HG03175 (cell line): Measurements from ENCODE around the gene TMOD1.

Experiments
- ATAC-seq: cut with Tn5 transposase; IDR thresholded peaks from one replicate; pipeline ENCODE4 v1.9.1; 2021; ENCODE audit warnings: mild to moderate bottlenecking, moderate library complexity; ENCODE audit not compliant: unreplicated experiment

Gene TMOD1

DNA sequence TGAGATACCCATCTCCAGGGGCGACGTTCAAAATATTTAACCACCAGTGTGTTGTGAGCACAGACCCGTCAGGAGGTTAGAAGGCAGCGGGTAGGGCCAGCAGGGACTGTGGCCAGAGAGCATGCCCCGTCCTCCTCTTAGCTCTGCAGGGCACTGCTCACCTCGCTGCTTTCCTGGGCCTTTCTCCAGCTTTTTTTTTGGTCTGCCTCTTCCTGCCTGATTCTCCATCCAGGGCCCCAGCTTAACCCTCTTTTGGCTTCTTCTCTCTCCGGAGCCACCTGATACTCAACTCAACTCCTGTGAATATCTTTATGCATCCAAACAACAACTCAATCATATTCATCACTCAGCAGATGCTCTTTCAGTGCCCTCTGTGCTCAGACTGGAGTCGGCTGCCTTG, 44.0 kb downstream of the TMOD1 start:
- ATAC-seq, result no peak

DNA sequence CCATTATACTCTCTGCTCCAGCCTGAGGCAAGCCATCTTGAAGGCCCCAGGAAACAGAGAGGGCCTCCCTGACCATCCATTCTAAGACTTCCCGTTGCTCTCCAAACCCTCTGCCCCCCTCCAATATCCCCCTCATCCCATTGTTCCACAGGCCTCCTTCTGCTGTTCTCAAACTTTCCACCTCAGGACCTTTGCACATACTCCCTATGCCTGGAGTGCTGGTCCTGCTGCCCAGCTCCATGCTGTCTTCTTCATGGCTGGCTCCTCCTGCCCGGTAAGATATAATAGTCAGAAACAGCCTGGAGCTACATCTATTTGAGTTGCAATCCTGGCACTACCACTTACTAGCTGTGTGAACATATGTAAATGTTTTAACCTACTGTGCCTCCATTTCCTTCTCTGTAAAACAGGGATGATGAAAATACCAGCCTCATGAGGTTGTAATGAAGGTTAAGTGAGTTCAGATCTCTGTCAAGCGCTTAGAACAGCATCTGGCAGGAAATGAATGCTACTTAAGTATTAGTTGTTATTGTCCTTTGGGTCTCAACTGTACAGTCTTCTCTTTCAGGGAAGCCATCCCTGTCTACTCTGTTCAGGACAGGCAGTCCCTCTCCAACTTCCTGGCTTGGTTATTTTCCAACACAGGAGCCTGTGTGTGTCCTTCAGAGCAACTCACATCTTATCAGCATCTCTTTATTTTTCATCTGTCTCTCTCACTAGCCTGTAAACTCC, 45.8 kb downstream of the TMOD1 start:
- ATAC-seq, result no peak

GRCh38 chr9:97548379-97548778, 46.9 kb downstream of the TMOD1 start:
- no peak for ATAC-seq

- no peak for ATAC-seq
Measured at GRCh38 chr9:97548819-97549540, 47.5 kb downstream of the TMOD1 start.

GRCh38 chr9:97550386-97550785, 48.9 kb downstream of the TMOD1 start:
- no peak for ATAC-seq

- ATAC-seq, result no peak
Measured at GRCh38 chr9:97551308-97551707, 49.8 kb downstream of the TMOD1 start.

DNA sequence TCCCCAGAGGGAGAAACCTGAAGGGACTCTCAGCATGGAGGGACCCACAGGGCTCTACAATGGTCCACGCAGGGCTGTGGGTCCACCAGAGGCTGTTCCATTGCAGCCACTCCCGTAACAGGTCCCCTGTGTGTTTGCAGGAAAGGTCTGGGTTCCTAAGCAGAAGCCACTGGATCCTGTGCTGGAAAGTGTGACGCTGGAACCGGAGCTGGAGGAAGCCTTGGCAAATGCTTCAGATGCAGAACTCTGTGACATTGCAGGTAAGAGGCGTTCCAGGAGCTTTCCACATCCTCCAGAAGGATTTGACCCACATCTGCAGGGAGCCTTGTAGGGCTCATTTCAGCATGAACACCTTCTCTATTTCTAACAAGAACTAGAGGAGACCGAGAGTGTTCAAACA, 51.7 kb downstream of the TMOD1 start:
- no peak for ATAC-seq

DNA sequence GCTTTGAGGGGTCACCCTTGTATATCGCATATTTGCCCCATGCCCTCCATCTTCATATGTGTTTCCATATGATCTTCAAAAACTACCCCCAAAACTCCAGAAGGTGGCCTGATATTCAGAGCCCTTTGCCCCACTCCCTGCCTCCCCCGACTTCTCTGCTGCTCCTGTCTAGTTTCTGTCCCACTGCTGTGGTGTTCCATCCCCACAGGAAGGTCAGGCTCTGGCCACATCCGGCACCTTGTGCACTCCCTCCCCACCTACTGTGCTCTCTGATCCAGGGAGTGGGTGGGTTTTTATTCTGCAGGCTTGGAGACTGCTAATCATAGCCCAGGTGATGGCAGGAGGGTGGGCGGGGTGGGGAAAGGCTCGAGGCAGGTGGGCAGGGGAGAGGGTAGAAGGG, 52.4 kb downstream of the TMOD1 start:
- ATAC-seq, result no peak

GRCh38 chr9:97554566-97555075, 53.2 kb downstream of the TMOD1 start:
- no peak for ATAC-seq

DNA sequence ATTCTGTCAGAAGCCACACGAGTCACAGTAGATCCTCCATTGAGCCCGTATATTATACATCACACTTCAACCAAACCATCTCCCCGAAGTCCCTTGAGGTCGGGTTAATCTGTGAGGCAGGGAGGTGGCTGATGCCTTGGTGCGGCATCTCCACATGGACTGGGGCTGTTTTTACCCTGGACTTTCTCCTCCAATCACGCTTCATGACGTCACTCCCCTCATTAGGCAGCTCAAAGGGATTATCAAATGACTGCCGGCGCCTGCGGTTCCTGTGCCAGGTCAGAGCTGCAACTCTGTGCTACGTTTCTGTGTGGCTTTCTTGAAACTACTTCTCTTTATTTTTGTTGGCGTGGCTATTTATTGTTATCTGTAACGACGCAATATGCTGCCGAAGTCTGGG, 53.7 kb downstream of the TMOD1 start:
- no peak for ATAC-seq

DNA sequence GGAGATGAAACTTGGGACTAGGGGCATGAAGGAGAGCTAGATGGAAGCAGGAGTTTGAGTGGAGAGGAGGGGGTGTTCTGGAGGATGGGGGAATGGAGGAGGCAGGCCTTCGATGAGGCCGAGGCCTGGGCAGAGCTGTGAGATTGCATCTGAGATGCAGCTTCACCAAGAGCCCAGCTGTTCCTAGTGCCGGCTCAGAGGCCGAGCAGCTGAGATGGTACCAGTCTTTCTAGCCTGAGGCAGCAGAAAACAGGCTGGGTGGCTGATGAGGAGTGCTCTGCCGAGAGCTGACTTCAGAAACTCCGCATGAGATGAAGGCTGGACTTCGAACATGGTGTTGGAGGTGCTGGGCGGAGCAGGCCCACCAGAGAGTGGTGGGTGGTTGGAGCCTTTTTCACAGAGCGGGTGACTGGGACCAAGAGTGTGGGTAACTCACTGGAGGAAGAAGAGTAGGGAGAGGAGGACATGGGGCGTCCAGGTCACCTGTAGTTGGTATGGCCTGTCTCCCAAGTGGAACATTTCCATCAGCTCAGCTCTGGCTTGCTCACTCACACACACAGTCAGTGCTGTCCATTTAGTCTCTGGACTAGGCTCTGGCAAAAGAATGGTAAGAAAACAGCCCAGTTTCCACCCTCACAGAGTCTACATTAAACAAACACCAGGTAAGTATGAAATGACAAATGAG, 54.7 kb downstream of the TMOD1 start:
- ATAC-seq, result no peak

DNA sequence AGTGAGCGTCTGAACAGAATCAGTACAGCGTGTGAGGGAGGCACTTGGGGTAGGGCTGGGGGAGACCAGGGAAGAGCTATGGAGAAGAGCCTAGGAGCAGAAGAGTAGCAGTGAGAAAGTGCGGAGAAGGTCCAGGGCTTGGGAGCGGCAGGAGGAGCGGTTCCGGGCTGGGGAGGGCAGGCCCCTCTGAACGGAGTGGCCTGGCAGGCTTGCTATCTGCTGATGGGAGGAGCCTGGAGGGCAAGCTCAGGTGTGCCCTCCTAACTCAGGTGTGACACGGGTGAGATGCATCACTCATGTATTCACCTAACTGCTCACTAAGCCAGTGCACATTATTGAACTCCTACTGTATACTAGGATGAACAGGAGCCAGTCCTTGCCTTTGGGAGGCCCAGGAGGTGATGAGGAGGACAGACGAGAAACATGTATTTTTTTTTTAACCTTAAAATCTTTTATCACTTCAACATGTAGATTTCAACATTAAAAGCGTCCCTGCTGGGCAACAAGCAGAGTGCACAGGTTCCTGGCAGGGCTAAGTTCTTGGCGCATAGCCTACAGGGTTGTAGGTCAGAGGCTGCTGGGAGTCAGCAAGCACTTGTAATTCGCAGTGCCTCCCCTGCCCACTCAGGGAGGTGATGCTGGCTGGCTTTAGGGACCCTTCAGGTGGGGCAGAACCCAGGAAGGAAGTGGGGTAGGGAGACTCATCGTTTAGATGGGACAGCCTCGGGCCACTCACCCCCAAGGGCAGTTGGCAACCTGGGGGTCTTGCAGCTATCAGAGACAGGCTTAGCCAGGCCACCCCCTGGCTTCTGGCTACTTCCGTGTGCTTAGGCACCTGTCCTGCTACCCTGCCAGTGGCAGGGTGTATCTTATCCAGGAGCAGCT, 55.5 kb downstream of the TMOD1 start:
- no peak for ATAC-seq

GRCh38 chr9:97557606-97558095, 56.2 kb downstream of the TMOD1 start:
- no peak for ATAC-seq

GRCh38 chr9:97558701-97559101, 57.2 kb downstream of the TMOD1 start:
- no peak for ATAC-seq

GRCh38 chr9:97559111-97559514, 57.6 kb downstream of the TMOD1 start:
- ATAC-seq, result peak; percentile 65

DNA sequence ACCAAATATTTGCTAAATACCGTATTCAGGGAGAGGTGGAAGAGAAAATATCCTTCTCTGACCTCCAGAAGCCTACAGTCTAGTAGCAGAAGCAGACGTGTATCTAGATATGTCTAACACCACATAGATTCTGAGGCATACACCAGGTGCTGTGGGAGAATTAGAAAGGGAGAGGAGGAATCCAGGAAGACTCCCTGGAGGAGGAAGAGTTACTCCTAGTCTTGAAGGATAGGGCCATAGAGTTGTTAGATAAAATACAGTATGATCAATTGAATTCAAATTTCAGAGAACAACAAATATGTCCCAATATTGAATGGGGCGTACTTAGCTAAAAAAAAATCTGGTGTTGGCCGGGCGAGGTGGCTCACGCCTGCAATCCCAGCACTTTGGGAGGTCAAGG, 58.7 kb downstream of the TMOD1 start:
- no peak for ATAC-seq

- ATAC-seq, result no peak
Measured at GRCh38 chr9:97560851-97561250, 59.4 kb downstream of the TMOD1 start.

- no peak for ATAC-seq
Measured at GRCh38 chr9:97561501-97561900, 60.0 kb downstream of the TMOD1 start.

- no peak for ATAC-seq
Measured at GRCh38 chr9:97562542-97562941, 61.1 kb downstream of the TMOD1 start.

GRCh38 chr9:97563458-97564135, 62.1 kb downstream of the TMOD1 start:
- no peak for ATAC-seq
